Transverse colon (tissue), 4 donors: ENCODE results near the gene MYBPC2. TPM values are rescaled to one million over a fixed set of nuclear protein-coding genes. Genes with fewer than 3 reads are reported as not detected.

ENCODE experiments used
- DNase-seq: peaks from one replicate; pipeline ENCODE4 v3.0.0-alpha.2; 2019
- H3K27ac ChIP-seq, 4 donors: fragments of 200-600 bp; sonication (generic); 2 replicates each; pipeline ENCODE4 v1.5.1; 2016 to 2018; ENCODE audit warnings: inconsistent platforms in 4 of 4
- H3K27me3 ChIP-seq: fragments of 200-600 bp; sonication (generic); 2 replicates; pipeline ENCODE4 v1.5.1; 2017; ENCODE audit warnings: inconsistent platforms
- H3K36me3 ChIP-seq, 4 donors: fragments of 200-600 bp; sonication (generic); 2 replicates each; pipeline ENCODE4 v1.5.1; 2017 to 2019; ENCODE audit warnings: inconsistent platforms in 4 of 4
- H3K4me1 ChIP-seq, 4 donors: fragments of 200-600 bp; sonication (generic); 2 replicates each; pipeline ENCODE4 v1.5.1; 2017 to 2020; ENCODE audit warnings: inconsistent platforms in 4 of 4
- H3K4me3 ChIP-seq, 4 donors: fragments of 200-600 bp; sonication (generic); 1 replicate in 1 of 4; 2 replicates in 3 of 4; pipeline versions ENCODE4 v1.5.1 to v1.6.1; 2017 to 2019; ENCODE audit warnings: inconsistent platforms in 4 of 4
- H3K9me3 ChIP-seq, 2 donors: fragments of 200-600 bp; sonication (generic); 2 replicates each; pipeline ENCODE4 v1.5.1; 2017 to 2019; ENCODE audit warnings: inconsistent platforms in 2 of 2
- CTCF ChIP-seq, 5 experiments: fragments of 200-600 bp in 3 of 5; fragments of 450-650 bp in 2 of 5; sonication (generic) in 3 of 5; IDR thresholded peaks; 1 replicate in 2 of 5; 2 replicates in 3 of 5; pipeline ENCODE4 v1.5.1; 2016 to 2017; ENCODE audit warnings: antibody characterized with exemption in 5 of 5, inconsistent platforms in 3 of 5, mild to moderate bottlenecking in 2 of 5, moderate library complexity in 1 of 5
- EP300 ChIP-seq: sonication (generic); formaldehyde crosslinking; IDR thresholded peaks from one replicate; pipeline ENCODE4 v1.6.1; 2017; ENCODE audit warnings: antibody characterized with exemption, low read depth
- POLR2A ChIP-seq: fragments of 450-650 bp; IDR thresholded peaks from one replicate; pipeline ENCODE4 v1.6.1; 2016; ENCODE audit warnings: antibody characterized with exemption, mild to moderate bottlenecking, moderate library complexity
- POLR2AphosphoS5 ChIP-seq, 3 donors: sonication (generic); formaldehyde crosslinking; IDR thresholded peaks; one replicate each; pipeline ENCODE4 v1.6.1; 2016; ENCODE audit warnings: antibody characterized with exemption in 3 of 3
- WGBS, 2 donors: methylation state at CpG; one replicate each; pipeline ENCODE4 v1.1.5; 2018; ENCODE audit warnings: low coverage in 1 of 2; 5-methylcytosine and 5-hydroxymethylcytosine counted together
- in situ Hi-C, 4 donors: fragments of 200-750 bp; cut with MboI; loops; one replicate each; pipeline versions ENCODE4 v1.15.0 to v1.15.1; 2017; ENCODE audit warnings: low sequenced_read_pairs in 3 of 4, low pct_ligation_motif_present in 1 of 4, low pct_unique_long_range_greater_than_20kb in 1 of 4
- intact Hi-C: fragments of 100-400 bp; cut with DNase I; formaldehyde crosslinking; loops from one replicate; pipeline ENCODE4 v1.15.1; 2023; ENCODE audit warnings: low total_unique reads
- total RNA-seq, 4 donors: library from RNA; depleted of rRNA; stranded (reverse); fragments of >200 nt; gene quantifications; one replicate each; pipeline ENCODE4 v1.1.0, GENCODE V29; 2016

Gene MYBPC2
- total RNA-seq, 4 donors from 2014 or later = 0.16 to 0.41 TPM; not detected in 2

GRCh38 chr19:50512999-50513745 is 80.5 kb downstream of the MYBPC2 start:
- WGBS, 2 donors = 32 to 53% methylated on average over 4 to 12 of the region's 12 CpGs
- Histone ChIP-seq H3K27ac (no peak overlapping the region), H3K9me3 (no peaks in the 10 kb centered on the region), H3K36me3 (no peaks in the 10 kb centered on the region), H3K4me3 (no peak overlapping the region), H3K27me3 (peaks cover 30% of the 10 kb centered on the region), H3K4me1 (peaks cover 7 to 14% (median 9%) of the 10 kb centered on the region in 4 donors)
- no peak for TF ChIP-seq POLR2A
- no peak for TF ChIP-seq POLR2AphosphoS5 (IDR thresholded peaks at IDR 0.05)
- TF ChIP-seq EP300 = no peak
- no peak for TF ChIP-seq CTCF (IDR thresholded peaks at IDR 0.05)
- in situ Hi-C loops (no loop called here), intact Hi-C loops (no loop called here)
- no peak for DNase-seq

DNA sequence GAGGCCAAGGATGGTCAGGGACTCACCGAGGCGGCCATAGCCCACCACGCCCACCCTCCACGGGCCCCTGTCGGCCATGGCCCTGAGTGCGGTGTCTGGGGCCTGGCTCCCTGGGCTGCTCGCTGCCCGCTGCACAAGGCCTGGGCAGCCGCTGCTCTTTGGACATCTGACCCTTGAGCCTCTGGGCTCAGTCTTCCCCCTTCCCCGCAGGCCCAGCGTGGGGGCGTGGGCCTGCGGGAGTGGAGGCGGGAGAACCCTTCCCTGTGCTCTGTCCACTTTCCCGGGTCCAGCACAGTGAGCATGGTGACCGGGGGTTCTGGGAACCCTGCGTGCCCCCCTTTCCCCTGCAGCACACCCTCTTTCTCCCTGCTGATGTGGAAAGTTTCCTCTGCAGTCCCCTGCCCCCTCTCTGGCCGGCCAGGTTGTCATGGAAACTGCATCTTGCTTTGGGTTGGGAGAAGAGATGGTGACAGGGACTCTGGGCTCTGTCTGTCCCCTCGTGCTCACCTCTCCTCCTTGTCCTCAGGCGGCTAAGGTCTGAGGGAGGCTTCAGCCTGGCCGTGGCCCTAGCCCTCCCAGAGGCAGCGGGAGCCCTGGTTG is 81.2 kb downstream of the MYBPC2 start, which contains the start of gene ASPDH:
Gene ASPDH (minus strand): TSS at position 168 of the 600 bp plus-strand sequence. CDS start 90 bp downstream, at position 78.
- peaks cover 30% of the 10 kb centered on the region for H3K27me3 ChIP-seq
- H3K4me1 ChIP-seq = peaks cover 7 to 14% (median 9%) of the 10 kb centered on the region in 4 donors
- no peak for TF ChIP-seq POLR2AphosphoS5 (IDR thresholded peaks at IDR 0.05)
- intact Hi-C loops = no loop called here
- no peak for DNase-seq
- no peak within 1 kb of the TSS for H3K27ac ChIP-seq
- H3K36me3 ChIP-seq = no peaks in the 10 kb centered on the region
- 29% methylated on average over 22 of the region's 22 CpGs; no CpG with 5 or more reads in 1 of the 2 donors for WGBS, 2 donors
- no peak within 1 kb of the TSS for H3K4me3 ChIP-seq
- in situ Hi-C loops = no loop called here
- H3K9me3 ChIP-seq = no peaks in the 10 kb centered on the region

- intact Hi-C loops = no loop called here
- WGBS, 2 donors = 7 to 48% methylated on average over 3 to 34 of the region's 38 CpGs
- Histone ChIP-seq H3K36me3 (no peaks in the 10 kb centered on the region), H3K4me3 (no peak overlapping the region), H3K27me3 (peaks cover 30% of the 10 kb centered on the region), H3K27ac (no peak overlapping the region), H3K9me3 (no peaks in the 10 kb centered on the region), H3K4me1 (peaks cover 7 to 14% (median 9%) of the 10 kb centered on the region in 4 donors)
- TF ChIP-seq POLR2A (no peak), POLR2AphosphoS5 (IDR thresholded peaks at IDR 0.05) (no peak), CTCF (IDR thresholded peaks at IDR 0.05) (no peak), EP300 (no peak)
- in situ Hi-C loops = no loop called here
- no peak for DNase-seq
Measured at GRCh38 chr19:50514346-50515167, 81.9 kb downstream of the MYBPC2 start.

GRCh38 chr19:50515168-50515561 is 82.5 kb downstream of the MYBPC2 start:
- TF ChIP-seq CTCF (IDR thresholded peaks at IDR 0.05) (no peak), POLR2A (no peak), EP300 (no peak), POLR2AphosphoS5 (IDR thresholded peaks at IDR 0.05) (no peak)
- Histone ChIP-seq H3K36me3 (no peaks in the 10 kb centered on the region), H3K9me3 (no peaks in the 10 kb centered on the region), H3K27ac (no peak overlapping the region), H3K4me1 (peaks cover 5 to 11% (median 6%) of the 10 kb centered on the region in 4 donors), H3K4me3 (no peak overlapping the region), H3K27me3 (peaks cover 30% of the 10 kb centered on the region)
- in situ Hi-C loops (no loop called here), intact Hi-C loops (no loop called here)
- 75% methylated on average over 9 of the region's 11 CpGs; no CpG with 5 or more reads in 1 of the 2 donors for WGBS, 2 donors
- DNase-seq = no peak

Other genes starting within 250 kb of the MYBPC2 start
- 100 to 1,000 TPM; 321 to 814 (median 393) TPM for gene MYH14, start 229.3 kb upstream of the MYBPC2 start, total RNA-seq
- gene KCNC3, start 103.5 kb upstream of the MYBPC2 start, total RNA-seq = under 1 TPM; 0.27 to 0.64 (median 0.49) TPM
- gene NAPSA, start 67.3 kb upstream of the MYBPC2 start, total RNA-seq = 1 to 10 TPM; 1.6 to 5.0 (median 3.1) TPM
- gene NR1H2, start 56.4 kb upstream of the MYBPC2 start, total RNA-seq = 100 to 1,000 TPM in 2 of 4 donors, 10 to 100 TPM in 2; 80.8 to 192 (median 102) TPM
- gene POLD1, start 48.5 kb upstream of the MYBPC2 start, total RNA-seq = 10 to 100 TPM; 14.6 to 59.1 (median 25.9) TPM
- gene SPIB, start 14.0 kb upstream of the MYBPC2 start, total RNA-seq = 10 to 100 TPM; 45.7 to 56.8 (median 51.7) TPM
- 100 to 1,000 TPM in 1 of 4 donors, 10 to 100 TPM in 3; 50.5 to 117 (median 78.7) TPM for gene EMC10, start 43.6 kb downstream of the MYBPC2 start, total RNA-seq
- 1 to 10 TPM in 1 of 4 donors, under 1 TPM in 2, not detected in 1; 0.55 to 4.2 (median 0.79) TPM for gene GARIN5A, start 44.0 kb downstream of the MYBPC2 start, total RNA-seq
- gene JOSD2, start 78.3 kb downstream of the MYBPC2 start, total RNA-seq = 100 to 1,000 TPM in 1 of 4 donors, 10 to 100 TPM in 3; 10.8 to 169 (median 36.6) TPM
- not detected for gene ASPDH, start 81.0 kb downstream of the MYBPC2 start, total RNA-seq
- gene LRRC4B, start 135.5 kb downstream of the MYBPC2 start, total RNA-seq = 1 to 10 TPM in 1 of 4 donors, under 1 TPM in 3; 0.37 to 1.4 (median 0.91) TPM
- under 1 TPM in 1 of 4 donors, not detected in 3; 0.64 TPM for gene SYT3, start 207.0 kb downstream of the MYBPC2 start, total RNA-seq
- gene C19orf81, start 216.6 kb downstream of the MYBPC2 start, total RNA-seq = not detected